Frontal cortex (tissue), 4 donors: ENCODE results near the gene COL6A3. TPM values are rescaled to one million over a fixed set of nuclear protein-coding genes. Genes with fewer than 3 reads are reported as not detected.

Experiments
- DNase-seq, 2 donors: peaks; one replicate each; pipeline ENCODE4 v3.0.0; 2012; ENCODE audit warnings: low spot score in 2 of 2
- FAIRE-seq: peaks from 2 replicates; lab custom pipeline; 2012; peaks lifted over from hg19 to GRCh38; lab: Jason Lieb, UNC
- total RNA-seq: library from RNA; depleted of rRNA; stranded (reverse); fragments of >200 nt; gene quantifications from one replicate; pipeline ENCODE4 v1.2.3, GENCODE V29; 2014
- donor health status: control.
- donor health status: control.
- donor health status: control.

Gene COL6A3, protein sequence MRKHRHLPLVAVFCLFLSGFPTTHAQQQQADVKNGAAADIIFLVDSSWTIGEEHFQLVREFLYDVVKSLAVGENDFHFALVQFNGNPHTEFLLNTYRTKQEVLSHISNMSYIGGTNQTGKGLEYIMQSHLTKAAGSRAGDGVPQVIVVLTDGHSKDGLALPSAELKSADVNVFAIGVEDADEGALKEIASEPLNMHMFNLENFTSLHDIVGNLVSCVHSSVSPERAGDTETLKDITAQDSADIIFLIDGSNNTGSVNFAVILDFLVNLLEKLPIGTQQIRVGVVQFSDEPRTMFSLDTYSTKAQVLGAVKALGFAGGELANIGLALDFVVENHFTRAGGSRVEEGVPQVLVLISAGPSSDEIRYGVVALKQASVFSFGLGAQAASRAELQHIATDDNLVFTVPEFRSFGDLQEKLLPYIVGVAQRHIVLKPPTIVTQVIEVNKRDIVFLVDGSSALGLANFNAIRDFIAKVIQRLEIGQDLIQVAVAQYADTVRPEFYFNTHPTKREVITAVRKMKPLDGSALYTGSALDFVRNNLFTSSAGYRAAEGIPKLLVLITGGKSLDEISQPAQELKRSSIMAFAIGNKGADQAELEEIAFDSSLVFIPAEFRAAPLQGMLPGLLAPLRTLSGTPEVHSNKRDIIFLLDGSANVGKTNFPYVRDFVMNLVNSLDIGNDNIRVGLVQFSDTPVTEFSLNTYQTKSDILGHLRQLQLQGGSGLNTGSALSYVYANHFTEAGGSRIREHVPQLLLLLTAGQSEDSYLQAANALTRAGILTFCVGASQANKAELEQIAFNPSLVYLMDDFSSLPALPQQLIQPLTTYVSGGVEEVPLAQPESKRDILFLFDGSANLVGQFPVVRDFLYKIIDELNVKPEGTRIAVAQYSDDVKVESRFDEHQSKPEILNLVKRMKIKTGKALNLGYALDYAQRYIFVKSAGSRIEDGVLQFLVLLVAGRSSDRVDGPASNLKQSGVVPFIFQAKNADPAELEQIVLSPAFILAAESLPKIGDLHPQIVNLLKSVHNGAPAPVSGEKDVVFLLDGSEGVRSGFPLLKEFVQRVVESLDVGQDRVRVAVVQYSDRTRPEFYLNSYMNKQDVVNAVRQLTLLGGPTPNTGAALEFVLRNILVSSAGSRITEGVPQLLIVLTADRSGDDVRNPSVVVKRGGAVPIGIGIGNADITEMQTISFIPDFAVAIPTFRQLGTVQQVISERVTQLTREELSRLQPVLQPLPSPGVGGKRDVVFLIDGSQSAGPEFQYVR (N-terminal part only)
- 12.2 TPM for total RNA-seq

DNA sequence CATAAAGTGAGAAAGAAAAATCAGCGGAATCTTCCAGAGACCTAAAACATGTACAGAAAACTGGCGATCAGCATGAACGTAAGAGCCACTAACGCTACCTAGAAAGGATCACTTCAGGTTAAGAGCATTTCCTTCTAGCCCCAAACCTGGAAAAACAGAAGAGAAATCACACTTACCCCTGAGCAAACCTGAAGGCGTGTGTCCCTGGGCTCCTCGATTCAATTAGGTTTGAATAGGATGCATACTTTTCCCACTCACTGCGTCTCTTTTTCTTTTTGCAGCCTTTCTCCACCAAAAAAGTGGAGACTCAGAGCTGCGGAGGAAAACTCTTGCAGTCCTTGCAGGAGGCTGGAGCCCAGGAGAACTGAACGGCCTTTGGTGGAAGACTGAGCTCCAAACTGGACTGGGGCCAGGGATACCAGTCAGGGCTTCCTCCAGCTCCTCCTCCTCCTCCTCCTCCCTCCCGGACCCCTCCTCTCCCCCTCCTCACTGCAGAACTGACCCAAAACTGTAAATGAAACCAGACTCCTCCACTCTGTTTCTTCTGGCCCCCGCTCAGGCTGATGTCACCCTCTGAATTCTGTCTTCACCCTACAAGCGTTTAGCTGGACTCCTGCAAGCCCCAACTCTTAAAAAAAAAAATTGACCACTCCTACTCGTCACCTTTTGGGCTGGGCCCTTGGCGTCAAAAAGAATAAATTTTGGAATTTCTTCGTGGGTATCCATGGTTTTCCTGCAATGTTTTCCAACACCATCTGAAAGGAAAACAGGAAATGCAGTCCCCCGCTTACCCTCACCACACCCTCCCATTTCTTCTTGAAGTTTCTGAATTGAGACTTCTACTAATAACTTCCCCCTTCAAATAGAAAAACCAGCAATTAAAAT is at the start of gene COL6A3:
Gene COL6A3 (minus strand): TSS at position 388 of the 885 bp plus-strand sequence. CDS start 17,347 bp downstream, outside the sequence.
- no peak for FAIRE-seq
- DNase-seq = no peak

DNA sequence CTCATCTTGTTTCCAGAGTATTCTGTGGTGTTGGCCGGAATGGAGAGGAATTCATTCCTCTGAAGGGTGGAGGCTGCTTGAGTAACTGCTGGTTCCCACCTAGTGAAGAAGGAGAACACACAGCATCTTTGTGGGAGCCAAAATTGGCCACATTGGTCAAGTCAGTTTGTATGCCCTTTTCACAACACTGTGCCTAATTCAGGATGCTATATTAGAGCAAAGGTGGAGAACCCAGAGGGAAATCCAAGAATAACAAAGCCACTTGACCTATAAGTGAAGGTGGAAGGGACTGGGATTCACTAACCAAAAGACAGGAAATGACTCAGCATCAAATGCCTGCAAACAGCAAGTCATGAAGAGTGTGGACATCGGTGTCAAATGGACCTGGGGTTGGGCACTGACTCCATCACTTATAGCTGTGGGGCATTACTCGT is 45.8 kb upstream of the COL6A3 start:
- FAIRE-seq (no peak), DNase-seq (no peak)

DNA sequence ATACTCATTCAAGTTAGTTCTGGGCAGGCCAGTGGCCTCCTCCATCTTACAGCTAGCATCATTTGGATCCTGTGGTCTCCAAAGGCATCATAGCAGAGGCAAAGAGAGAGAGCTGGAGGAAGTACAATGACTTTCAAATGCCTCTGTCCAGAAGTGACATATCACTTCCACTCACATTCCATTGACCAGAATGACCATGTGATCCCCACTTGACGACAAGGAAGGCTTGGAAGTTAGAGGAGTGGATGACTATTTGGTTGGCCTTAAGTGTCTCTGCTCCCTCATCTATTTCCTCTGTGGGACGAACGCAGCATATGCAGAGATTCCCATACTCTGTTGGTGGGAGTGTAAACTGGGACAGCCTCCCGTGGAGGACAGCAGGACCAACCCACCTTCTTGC is 45.3 kb upstream of the COL6A3 start:
- no peak for DNase-seq
- no peak for FAIRE-seq

DNA sequence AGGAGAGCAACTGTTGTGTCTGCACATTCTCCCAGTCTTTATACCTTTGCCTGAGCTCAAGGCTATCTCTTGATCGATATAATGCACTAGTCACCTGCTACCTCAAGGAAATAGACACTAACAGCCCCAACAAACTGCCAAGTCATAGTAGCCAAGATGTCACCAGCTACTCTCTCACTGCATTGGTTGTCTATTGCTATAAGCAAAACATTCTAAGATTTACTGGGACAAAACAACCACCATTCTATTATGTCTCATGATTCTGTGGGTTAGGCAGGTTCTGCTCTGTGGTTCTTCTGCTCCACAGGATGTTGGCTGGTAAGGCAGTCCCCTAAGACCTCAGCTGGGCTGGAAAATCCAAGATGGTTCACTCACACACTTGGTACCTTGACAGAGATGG is 44.6 kb upstream of the COL6A3 start:
- FAIRE-seq = no peak
- no peak for DNase-seq

DNA sequence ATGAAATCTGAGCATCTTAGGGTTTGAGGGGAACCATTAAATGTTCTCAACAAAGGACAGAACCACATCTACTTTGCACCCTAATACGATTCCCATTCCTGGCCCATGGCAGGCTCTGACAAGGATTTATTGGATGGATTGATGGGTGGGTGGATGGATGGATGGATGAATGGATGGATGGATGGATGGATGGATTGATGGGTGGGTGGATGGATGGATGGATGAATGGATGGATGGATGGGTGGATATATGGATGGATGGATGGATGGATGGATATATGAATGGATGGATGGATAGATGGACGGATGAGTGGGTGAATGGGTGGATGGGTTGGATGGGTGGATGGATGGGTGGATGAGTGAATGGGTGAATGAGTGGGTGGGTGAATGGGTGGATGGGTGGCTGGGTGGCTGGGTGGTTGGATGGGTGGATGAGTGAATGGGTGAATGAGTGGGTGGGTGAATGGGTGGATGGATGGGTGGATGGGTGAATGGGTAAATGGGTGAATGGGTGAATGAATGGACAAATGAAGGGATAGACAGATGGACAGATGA is 43.5 kb upstream of the COL6A3 start:
- FAIRE-seq = no peak

GRCh38 chr2:237456200-237456843 is 42.4 kb upstream of the COL6A3 start:
- DNase-seq = no peak
- no peak for FAIRE-seq

More for the DNA sequence above, 43.5 kb upstream of the COL6A3 start:
- no peak for DNase-seq

- FAIRE-seq = no peak
These were observed 41.8 kb upstream of the COL6A3 start for GRCh38 chr2:237455764-237456163.

DNA sequence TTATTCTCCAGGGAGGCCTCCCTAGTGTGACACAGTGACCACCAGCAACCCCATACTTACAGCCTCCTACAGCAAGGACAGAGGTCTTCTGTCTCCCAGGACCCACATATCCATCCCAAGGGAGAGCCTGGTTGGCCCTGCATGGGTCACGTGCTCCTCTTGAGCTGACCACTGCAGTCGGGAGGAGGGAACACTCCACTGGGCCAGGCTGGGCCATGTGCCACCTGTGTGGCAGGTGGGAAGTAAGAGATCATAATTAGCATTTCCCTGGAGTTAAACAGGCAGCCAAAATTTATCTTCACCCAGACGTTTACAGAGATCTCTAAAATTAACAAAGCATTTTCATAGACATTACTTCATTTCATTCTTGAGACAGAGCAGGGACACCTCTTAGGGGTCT is 39.7 kb upstream of the COL6A3 start:
- FAIRE-seq = no peak
- DNase-seq = no peak

More at GRCh38 chr2:237455764-237456163, 41.8 kb upstream of the COL6A3 start:
- DNase-seq = no peak

DNA sequence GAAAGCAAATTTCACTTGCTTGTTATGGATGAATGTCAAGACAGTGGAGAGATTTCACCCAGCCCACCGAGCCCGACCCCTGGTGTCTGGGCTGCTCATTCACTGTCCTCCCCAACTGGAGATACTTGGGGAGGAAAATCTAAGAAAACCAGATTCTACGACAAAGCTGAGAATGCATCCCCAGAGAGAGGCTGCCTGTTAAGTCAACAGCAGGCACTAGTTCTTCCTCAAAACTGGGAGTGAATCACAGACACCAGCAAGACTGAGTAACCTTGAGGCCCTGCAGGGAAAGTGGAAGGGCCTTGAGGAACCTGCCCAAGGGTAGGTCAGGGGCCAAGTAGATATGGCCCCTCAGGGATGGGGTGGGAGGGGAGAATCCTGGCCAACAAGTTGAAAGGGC is 38.9 kb upstream of the COL6A3 start:
- FAIRE-seq = no peak

DNA sequence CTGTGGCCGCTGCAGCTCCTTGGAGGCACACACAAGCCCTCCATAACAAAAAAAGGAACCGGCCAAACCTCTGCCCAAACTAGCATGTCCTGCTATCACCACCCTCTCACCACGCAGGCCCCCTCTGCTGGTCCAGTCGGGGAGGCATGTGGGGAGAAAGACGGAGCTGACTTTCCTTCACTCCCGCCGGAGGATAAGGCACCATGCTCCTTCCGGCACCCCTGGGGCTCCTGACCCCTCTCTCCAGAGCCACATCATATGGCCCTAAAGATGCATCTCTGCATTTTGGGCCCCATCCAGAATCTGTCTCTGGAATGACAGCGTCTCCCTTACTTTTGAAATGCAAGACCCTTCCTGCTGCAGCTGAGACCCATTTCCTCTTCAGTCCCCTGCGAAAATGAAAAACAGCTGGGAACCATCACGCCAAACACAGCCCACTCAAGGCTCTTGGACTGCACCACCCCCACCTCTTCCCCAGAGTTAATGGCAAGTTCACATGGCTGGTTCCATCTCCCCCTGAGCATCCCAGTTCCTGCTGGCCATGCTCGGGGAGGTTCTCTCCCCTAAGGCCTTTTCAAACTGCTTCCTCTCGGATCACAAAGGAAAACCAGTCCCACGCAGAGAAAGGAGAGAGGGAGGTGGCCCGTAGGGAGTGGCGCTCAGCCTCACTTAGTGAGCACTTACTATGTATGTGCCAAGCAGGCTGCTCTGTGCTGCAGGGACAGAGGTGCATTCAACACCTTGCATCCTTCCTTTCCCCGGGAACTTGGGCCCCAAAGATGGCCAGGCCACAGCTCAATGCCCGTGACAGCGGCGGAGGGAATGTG is 37.9 kb upstream of the COL6A3 start:
- no peak for FAIRE-seq
- DNase-seq = no peak

More for the DNA sequence above, 38.9 kb upstream of the COL6A3 start:
- DNase-seq = no peak

GRCh38 chr2:237450583-237450982 is 36.6 kb upstream of the COL6A3 start:
- no peak for FAIRE-seq
- DNase-seq = no peak

- no peak for FAIRE-seq
These were observed 36.1 kb upstream of the COL6A3 start for GRCh38 chr2:237450108-237450507.

DNA sequence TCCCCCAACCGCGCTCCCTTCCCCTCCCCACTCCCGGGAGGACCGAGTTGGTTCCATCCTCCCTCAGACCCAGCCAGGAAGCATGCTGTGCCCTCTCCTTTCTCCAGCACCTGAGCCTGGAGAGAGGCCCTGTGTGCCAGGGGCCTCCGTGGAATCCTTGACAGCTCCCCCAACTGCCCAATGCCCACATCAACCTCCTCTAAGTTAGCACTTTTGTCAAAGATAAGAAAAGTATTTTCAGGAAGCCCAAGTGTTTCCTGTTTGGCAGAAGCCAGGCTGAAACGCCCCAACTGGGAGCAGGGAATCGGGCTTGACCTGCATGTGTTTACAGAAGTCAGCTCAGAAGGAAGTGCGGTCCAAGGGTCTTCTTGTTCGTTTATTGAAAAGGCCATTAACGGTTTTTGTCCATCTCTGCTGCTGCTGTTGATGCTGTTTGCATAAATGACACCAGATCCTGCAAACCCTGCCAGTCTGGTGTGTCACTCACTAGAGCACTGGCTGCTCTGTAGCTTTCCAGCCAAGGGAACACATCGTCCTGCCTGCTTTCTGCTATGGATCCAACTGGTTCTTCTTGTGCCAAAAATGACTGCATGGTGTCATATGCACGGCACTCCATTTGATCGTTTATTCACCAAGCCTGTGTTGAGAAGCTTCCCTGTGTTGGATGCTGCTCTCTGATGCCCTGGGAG is 35.4 kb upstream of the COL6A3 start:
- FAIRE-seq (no peak), DNase-seq (no peak)

More at GRCh38 chr2:237450108-237450507, 36.1 kb upstream of the COL6A3 start:
- no peak for DNase-seq

- DNase-seq (no peak), FAIRE-seq (no peak)
These were observed 34.7 kb upstream of the COL6A3 start for GRCh38 chr2:237448626-237449025.

DNA sequence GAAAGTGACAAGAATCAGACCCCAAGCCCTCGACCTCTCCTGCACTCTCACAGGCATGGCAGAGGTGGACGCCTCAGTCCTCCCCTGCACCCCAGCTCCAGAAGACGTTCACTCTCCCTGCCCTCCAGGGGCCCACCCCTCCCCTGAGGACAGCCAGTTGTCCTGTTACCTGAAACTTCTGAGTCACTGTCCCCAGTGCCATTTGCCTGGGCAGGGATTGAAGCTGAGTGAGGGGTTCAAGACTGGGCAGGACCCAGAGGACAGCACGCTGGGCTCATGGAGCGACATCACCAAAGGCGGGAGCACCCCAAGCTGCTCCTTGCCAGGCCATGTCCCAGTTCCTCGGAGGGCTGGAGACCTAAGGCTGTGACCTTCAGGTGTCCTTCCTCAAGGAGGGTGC is 34.2 kb upstream of the COL6A3 start:
- FAIRE-seq = no peak

DNA sequence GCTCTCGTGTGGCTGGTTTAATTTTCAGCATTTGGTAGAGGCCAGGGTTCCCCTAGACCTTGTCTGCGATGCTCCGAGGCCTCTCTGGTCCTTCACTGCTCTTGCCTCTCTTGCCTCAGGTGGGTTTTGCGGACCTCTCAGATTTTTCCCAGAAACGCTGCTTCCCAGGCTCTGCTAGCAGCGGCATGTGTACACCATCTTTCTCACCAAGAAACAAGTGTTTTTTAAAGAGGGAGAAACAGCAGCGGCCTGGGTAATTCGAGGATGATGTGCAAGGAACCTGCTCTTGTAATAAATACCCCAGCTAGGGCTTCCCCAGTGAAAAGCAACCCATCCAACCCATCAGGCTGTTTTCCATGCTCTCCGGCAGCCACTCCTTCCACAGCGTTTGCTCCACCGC is 33.5 kb upstream of the COL6A3 start:
- no peak for DNase-seq
- no peak for FAIRE-seq

More for the DNA sequence above, 34.2 kb upstream of the COL6A3 start:
- DNase-seq = no peak

GRCh38 chr2:237446338-237446665 is 32.3 kb upstream of the COL6A3 start:
- DNase-seq (no peak), FAIRE-seq (no peak)
